ENCODE results near the gene TNFSF13B.
"Not testable (repeated sequence)": the region's sequence is repeated elsewhere in the genome, so short reads cannot be mapped to it uniquely, and the experiment has no call there.

TNFSF13B gene

DNA sequence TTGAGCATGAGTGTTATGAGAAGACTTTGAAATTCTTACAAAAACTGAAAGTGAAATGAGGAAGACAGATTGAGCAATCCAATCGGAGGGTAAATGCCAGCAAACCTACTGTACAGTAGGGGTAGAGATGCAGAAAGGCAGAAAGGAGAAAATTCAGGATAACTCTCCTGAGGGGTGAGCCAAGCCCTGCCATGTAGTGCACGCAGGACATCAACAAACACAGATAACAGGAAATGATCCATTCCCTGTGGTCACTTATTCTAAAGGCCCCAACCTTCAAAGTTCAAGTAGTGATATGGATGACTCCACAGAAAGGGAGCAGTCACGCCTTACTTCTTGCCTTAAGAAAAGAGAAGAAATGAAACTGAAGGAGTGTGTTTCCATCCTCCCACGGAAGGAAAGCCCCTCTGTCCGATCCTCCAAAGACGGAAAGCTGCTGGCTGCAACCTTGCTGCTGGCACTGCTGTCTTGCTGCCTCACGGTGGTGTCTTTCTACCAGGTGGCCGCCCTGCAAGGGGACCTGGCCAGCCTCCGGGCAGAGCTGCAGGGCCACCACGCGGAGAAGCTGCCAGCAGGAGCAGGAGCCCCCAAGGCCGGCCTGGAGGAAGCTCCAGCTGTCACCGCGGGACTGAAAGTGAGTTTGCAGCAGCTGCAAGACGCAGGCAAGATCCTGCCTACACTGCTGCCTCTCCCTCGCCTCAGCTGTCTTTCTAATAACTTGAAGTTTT is at the start of gene TNFSF13B:
Gene TNFSF13B, plus strand, starts transcription at position 118 of the 728 bp plus-strand sequence. Its CDS starts 178 bp downstream, at position 296.
- peak; percentile 12 for DNase-seq

GRCh38 chr13:108220041-108220440 is 49.5 kb upstream of the TNFSF13B start:
- DNase-seq: no peak

DNA sequence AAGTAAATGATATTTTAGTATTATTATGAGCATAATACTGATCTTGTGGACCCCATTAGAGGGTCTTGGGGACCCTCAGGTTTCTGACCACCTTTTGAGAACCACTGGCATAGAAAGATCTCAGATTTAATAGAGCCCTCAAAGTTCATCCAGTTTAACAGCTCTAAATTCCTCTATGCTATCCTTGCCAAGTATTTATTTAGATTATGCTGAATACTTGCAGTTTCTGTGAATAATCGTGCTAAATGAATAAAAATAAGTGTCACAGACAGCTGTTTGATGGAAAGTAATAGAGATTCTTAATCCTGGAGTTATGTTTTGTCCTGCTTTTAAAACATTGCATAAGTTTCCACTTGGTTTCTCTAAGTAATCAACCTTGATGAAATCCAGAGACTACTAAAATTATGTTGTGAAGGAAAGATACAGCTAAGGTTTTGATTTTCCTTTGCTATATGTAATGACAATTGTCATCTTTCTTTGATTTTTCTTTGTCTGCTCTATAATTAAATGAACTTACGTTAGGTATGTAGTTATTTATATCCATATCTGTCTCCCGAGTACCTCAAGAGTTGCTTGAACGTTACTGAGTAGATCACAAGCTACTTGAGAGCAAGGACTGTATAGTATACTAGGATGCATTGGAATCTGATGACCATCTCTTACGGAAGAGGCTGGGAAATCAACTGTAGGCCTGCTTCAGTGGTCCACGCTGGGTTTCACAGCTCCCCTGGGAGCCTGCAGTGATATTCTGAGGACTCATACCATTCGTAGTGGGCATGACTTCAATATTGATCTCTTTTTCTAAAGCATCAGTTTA is 45.6 kb upstream of the TNFSF13B start:
- no peak for DNase-seq

DNA sequence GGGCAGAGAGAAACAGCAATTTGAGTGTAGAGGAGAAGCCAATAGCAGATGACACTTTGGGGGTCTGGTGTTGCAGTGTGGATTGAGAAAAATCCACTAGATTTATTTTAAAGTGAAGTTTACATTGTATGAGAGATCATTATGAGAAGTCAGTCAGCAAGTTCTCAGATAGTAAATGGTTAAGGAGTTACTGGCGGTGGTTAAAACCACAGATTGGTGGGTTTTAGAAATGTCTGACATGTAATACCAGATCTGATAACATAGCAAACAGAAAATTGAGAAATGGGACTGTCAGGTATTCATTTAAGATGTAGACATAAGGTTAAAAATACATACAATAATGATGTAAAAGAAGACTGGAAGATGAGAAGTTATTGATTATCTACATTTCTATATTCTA is 44.1 kb upstream of the TNFSF13B start:
- no peak for DNase-seq

DNA sequence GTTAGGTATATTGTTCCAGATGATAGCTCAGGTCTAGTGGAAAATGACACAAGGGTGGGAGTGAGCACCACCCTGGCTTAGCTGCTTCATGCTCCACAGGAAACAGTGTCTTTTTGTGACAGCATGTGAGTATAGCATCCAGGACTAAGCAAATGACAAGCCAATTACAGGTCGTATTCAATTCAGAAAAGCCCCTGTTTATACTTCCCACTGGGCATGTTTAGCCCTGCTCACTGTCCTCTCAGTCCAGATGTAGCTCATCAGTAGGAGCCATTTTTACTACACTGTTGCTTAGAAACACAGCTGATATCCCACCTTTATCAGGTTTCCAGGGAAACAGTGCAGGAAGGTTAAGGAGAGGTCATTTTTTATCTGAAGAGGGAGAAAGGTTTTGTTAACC is 43.3 kb upstream of the TNFSF13B start:
- DNase-seq: no peak

GRCh38 chr13:108227651-108228272 is 41.8 kb upstream of the TNFSF13B start:
- peak; percentile 34 for DNase-seq

DNA sequence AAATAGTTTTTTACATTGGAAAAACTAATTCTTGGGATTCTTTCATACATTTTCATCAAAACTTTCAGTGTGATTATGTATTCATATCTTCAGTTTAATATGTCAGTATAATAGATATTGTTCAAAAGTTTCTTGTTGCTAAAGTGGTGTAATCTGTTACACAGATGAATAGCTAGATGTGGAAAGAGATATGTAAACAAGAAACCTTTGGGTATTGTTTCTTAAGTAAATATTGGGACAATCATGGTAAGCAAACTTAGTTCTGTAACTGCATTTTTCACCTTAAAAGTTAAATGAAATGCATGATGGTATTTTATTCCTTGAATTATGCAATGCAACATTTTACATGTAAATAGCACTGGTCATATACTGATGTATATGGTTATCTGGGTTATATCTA is 39.1 kb upstream of the TNFSF13B start:
- no peak for DNase-seq

- no peak for DNase-seq
Observed at GRCh38 chr13:108249150-108249549, 20.4 kb upstream of the TNFSF13B start.

DNA sequence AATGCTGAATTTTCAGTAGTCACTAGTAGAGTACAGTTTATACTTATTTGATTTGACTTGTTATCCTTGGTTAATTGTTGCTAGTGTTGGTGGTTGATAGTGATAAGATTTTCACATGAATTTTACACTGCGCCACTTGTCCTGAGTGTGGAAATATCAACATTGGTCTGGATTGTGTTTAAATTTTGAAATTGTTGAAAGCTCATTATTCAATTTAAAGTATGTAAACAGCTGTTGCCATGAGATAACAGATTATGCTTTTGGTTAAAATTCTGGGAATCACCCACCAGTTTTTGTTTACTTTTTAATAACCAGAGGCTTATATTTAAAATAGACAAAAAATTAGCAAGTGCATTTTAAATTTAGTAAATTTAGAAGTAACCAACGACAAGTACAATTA is 12.3 kb upstream of the TNFSF13B start:
- DNase-seq: no peak

GRCh38 chr13:108263621-108264355 is 5.7 kb upstream of the TNFSF13B start:
- DNase-seq: no peak

GRCh38 chr13:108266321-108266990 is 3.1 kb upstream of the TNFSF13B start:
- no peak for DNase-seq

- no peak for DNase-seq
Observed at GRCh38 chr13:108267347-108267746, 2.2 kb upstream of the TNFSF13B start.

DNA sequence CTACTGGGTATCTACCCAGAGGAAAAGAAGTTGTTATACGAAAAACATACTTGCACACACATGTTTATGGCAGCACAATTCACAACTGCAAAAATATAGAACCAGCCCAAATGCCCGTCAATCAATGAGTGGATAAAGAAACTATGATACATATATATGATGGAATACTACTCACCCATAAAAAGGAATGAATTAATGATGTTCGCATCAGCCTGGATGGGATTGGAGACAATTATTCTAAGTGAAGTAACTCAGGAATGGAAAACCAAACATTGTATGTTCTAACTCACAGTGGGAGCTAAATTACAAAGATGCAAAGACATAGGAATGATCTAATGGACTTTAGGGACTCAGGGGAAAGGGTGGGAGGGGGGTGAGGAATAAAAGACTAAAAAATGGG is 1.7 kb upstream of the TNFSF13B start:
- DNase-seq: not testable (repeated sequence)

- DNase-seq: no peak
Observed at GRCh38 chr13:108268466-108269112, 929 bp upstream of the TNFSF13B start.

DNA sequence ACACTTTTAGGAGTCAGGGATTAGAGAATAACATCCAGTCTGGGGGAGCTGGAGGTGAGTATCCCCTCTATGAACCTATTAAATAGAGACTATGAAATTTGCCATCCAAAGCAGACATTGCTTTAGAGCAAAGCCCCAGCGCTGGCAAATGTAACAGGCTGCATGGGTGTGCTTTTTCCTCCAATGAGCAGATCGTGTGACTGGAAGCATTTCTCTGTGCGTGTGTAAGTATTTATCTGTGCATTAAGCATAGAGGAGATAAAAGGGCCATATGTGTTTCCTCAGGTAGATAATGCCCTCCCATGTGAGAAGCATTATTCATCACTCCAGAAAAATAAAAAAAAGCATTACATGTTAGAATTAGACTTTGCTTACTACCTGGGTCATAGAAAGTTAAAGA is 924 bp downstream of the TNFSF13B start:
- DNase-seq: no peak

DNA sequence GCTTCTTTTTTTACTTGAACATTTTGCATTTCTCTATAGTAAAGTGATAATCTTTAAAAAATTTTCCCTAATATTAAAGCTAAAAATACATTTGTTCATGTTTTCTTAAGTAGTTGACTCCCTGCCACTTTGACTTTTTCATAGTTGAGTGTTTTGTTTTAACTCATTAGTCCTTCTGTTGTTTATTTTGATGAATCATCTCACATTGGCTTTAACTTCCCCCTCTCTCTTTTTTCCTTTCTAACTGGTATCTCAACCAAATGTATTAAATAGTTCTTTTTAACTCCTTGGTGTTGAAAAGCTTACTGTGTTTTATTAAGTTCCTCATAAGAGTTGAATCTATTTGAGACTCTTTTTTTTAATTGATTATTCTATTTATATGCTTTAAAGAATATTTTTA is 2.8 kb downstream of the TNFSF13B start:
- no peak for DNase-seq

DNA sequence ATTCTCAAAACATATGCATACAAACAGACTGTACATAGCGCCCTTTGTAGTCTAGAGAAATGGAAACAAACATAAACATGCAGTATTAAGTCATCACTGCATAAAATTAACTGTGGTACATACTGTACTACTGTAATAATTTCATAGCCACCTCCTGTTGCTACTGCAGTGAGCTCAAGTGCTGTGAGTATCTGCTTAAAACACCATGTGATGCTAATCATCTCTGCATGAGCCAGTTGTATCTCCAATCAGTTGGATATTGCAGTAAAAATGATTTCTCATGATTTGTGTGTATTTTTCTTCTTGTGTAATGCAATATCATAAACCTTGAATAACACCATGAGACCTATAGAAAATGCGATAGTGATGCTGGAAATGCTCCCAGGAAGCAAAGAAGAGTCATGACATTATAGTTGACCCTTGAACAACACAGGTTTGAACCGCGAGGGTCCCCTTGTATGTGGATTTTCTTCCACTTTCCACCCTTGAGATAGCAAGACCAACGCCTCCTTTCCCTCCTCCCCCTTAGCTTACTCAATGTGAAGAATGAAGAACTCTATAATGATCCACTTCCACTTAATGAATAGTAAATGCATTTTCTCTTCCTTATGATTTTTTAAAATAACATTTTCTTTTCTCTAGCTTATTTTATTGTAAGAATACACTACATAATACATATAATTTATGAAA is 4.1 kb downstream of the TNFSF13B start:
- no peak for DNase-seq

DNA sequence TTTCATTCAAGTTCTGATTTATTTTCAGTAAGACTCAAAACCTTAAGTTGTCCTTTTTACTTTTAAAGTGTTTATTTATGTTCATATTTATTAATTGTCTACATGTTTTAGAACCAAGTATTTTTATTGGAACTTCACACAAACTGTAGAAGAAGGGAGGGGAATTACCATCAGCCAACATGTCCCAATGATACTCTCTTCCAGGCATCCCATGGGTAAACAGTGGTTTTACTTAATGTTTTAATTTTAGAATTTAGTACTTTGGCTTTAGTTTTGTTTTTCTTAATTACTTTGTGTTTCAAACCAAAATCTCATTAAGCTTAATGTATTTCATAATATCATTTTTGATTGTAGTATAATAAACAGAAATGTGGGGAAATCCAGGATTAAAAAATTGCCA is 5.2 kb downstream of the TNFSF13B start:
- DNase-seq: no peak

DNA sequence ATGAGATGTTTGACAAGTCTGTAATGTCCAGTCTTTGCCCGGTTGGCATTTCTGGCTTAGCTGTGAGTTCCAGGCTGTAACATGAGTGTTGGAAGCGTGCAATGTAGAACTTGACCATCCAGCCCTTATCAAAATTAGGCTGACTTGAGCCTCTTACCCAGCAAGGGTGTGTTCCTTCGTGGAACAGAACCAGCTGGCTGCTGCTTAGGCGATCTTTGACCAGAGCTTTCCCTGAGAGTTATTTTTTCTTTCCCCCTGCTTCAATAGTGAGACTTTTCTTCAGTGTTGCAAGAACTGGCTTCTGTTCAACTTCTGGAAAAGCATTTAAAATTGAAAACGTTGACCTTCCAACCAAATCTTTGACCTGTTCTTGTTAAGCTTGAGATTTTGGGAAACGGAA is 6.5 kb downstream of the TNFSF13B start:
- no peak for DNase-seq

DNA sequence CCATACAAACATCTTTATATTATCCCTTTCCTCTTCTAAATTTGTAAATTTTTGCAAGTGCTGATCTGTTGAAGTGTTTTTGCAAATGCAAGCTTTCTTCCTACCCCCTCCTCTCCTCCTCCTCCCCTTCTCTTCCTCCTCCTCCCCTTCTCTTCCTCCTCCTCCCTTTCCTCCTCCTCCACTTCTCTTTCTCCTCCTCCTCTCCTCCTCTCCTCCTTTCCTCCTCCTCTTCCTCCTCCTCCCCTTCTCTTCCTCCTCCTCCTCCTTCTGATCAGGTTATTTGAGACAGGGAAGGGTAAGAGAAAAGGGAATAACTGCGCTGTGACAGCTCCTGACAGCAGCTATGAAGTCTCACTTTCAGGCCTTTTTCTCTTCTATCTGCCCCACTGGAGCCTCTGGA is 8.9 kb downstream of the TNFSF13B start:
- no peak for DNase-seq

- no peak for DNase-seq
Observed at GRCh38 chr13:108281901-108282300, 12.4 kb downstream of the TNFSF13B start.

Data from fibroblast of skin of right quadriceps (primary cell).